Neural progenitor cell (in vitro differentiated cells): ENCODE measurements around the gene ZNF354B. TPM values are rescaled to one million over a fixed set of nuclear protein-coding genes. Genes with fewer than 3 reads are reported as not detected.
A peak's percentile ranks its signal among the peaks of the same experiment; 100 is the strongest.

Experiments used
- DNase-seq: peaks from one replicate; pipeline ENCODE4 v3.0.0-alpha.2; 2016; ENCODE audit warnings: low spot score
- H2AFZ ChIP-seq: fragments of 200-600 bp; sonication (generic); replicated peaks from 2 replicates; pipeline ENCODE4 v1.6.1; 2016; ENCODE audit warnings: antibody characterized with exemption
- H3F3A ChIP-seq: fragments of 200-600 bp; sonication (generic); 2 replicates; pipeline ENCODE4 v1.6.1; 2016; ENCODE audit warnings: antibody characterized with exemption, low read depth
- H3K27ac ChIP-seq: fragments of 200-600 bp; sonication (generic); 2 replicates; pipeline ENCODE4 v1.5.1; 2016; ENCODE audit warnings: mild to moderate bottlenecking
- H3K27me3 ChIP-seq: fragments of 200-600 bp; sonication (generic); 2 replicates; pipeline ENCODE4 v1.6.1; 2016; ENCODE audit warnings: mild to moderate bottlenecking, moderate library complexity
- H3K36me3 ChIP-seq: fragments of 200-600 bp; sonication (generic); 2 replicates; pipeline ENCODE4 v1.5.1; 2016
- H3K4me1 ChIP-seq: fragments of 200-600 bp; sonication (generic); 2 replicates; pipeline ENCODE4 v1.6.1; 2016; ENCODE audit warnings: mixed run types
- H3K4me2 ChIP-seq: fragments of 200-600 bp; sonication (generic); 2 replicates; pipeline ENCODE4 v1.6.1; 2016
- H3K4me3 ChIP-seq: fragments of 200-600 bp; sonication (generic); 2 replicates; pipeline ENCODE4 v1.5.1; 2016
- H3K79me2 ChIP-seq: fragments of 200-600 bp; sonication (generic); 2 replicates; pipeline ENCODE4 v1.6.1; 2016; ENCODE audit warnings: low read depth
- H3K9ac ChIP-seq: fragments of 200-600 bp; sonication (generic); 2 replicates; pipeline ENCODE4 v1.6.1; 2016
- H3K9me3 ChIP-seq: fragments of 200-600 bp; sonication (generic); 2 replicates; pipeline ENCODE4 v1.5.1; 2016; ENCODE audit warnings: low read depth
- H4K20me1 ChIP-seq: fragments of 200-600 bp; sonication (generic); 2 replicates; pipeline ENCODE4 v1.6.1; 2016; ENCODE audit warnings: low read depth
- H3K27ac Mint-ChIP-seq: 3 replicates; pipeline ENCODE4 v1.8.0; 2021; ENCODE audit warnings: mixed read lengths
- H3K27me3 Mint-ChIP-seq: 2 replicates; pipeline ENCODE4 v1.8.0; 2022; ENCODE audit warnings: low read depth, mild to moderate bottlenecking, inconsistent platforms, moderate library complexity, mixed read lengths; ENCODE audit not compliant: insufficient read depth
- H3K36me3 Mint-ChIP-seq: 3 replicates; pipeline ENCODE4 v1.8.0; 2021; ENCODE audit warnings: mixed read lengths
- H3K4me1 Mint-ChIP-seq: 3 replicates; pipeline ENCODE4 v1.8.0; 2021; ENCODE audit warnings: mixed read lengths
- H3K4me3 Mint-ChIP-seq: 3 replicates; pipeline ENCODE4 v1.8.0; 2021; ENCODE audit warnings: mild to moderate bottlenecking, moderate library complexity, mixed read lengths
- H3K9me3 Mint-ChIP-seq: 3 replicates; pipeline ENCODE4 v1.8.0; 2020; ENCODE audit warnings: mixed read lengths
- CTCF ChIP-seq: fragments of 200-600 bp; sonication (generic); IDR thresholded peaks from 2 replicates; pipeline ENCODE4 v1.5.1; 2017; ENCODE audit warnings: antibody characterized with exemption, mild to moderate bottlenecking
- EZH2 ChIP-seq: fragments of 200-600 bp; sonication (generic); IDR thresholded peaks from 2 replicates; pipeline ENCODE4 v1.6.1; 2017; ENCODE audit warnings: antibody characterized with exemption, mild to moderate bottlenecking, moderate library complexity
- EZH2phosphoT487 ChIP-seq: fragments of 200-600 bp; sonication (generic); IDR thresholded peaks from 2 replicates; pipeline ENCODE4 v1.6.1; 2017; ENCODE audit warnings: antibody characterized with exemption
- total RNA-seq: library from RNA; depleted of rRNA; stranded (reverse); fragments of >200 nt; gene quantifications from 2 replicates; pipeline ENCODE4 v1.2.3, GENCODE V29; 2015; ENCODE audit warnings: low replicate concordance

The ZNF354B gene
- total RNA-seq, 1 donor from 2014 or later = 31.3 TPM

GRCh38 chr5:178861627-178862026 is 1.9 kb downstream of the ZNF354B start:
- no peaks in the 10 kb centered on the region for H3K4me1 ChIP-seq
- no peak for DNase-seq
- peaks cover 14% of the 10 kb centered on the region for H3K79me2 ChIP-seq
- Mint-ChIP-seq H3K4me1 (peaks cover 11% of the 10 kb centered on the region), H3K27me3 (peaks cover 5% of the 10 kb centered on the region), H3K4me3 (peak overlapping the region; percentile 81), H3K27ac (no peak overlapping the region), H3K9me3 (peaks cover 44% of the 10 kb centered on the region), H3K36me3 (peaks cover 46% of the 10 kb centered on the region)
- no peak overlapping the region for H3K27ac ChIP-seq
- no peaks in the 10 kb centered on the region for H4K20me1 ChIP-seq
- no peak overlapping the region for H3K4me3 ChIP-seq
- no peak overlapping the region for H3K4me2 ChIP-seq
- H3F3A ChIP-seq = peaks cover 8% of the 10 kb centered on the region
- H2AFZ ChIP-seq = no peak overlapping the region
- TF ChIP-seq EZH2 = no peak
- no peak for TF ChIP-seq CTCF
- no peak for TF ChIP-seq EZH2phosphoT487
- no peak overlapping the region for H3K9ac ChIP-seq
- peaks cover 4% of the 10 kb centered on the region for H3K36me3 ChIP-seq
- no peaks in the 10 kb centered on the region for H3K9me3 ChIP-seq
- H3K27me3 ChIP-seq = no peaks in the 10 kb centered on the region

DNA sequence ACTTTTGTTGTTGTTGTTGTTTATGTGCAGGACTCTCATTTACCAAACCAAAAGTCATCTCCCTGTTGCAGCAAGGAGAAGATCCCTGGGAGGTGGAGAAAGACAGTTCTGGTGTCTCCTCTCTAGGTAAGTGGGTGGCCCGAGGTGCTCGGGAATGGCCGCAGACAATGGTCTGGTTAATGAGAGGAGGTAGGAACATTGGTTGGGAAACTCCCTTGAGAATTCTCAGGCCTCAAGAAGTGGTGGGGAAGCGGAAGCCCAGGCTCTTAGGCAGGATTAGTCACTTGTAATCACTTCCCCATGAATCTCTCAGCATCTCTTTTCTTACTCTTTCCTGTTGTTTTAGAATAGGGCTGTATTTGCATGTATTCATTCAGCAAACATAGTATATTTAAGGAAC is 7.2 kb downstream of the ZNF354B start:
- no peaks in the 10 kb centered on the region for H3K9me3 ChIP-seq
- H3K27ac ChIP-seq = no peak overlapping the region
- H2AFZ ChIP-seq = no peak overlapping the region
- Mint-ChIP-seq H3K27me3 (peaks cover 11% of the 10 kb centered on the region), H3K36me3 (peaks cover 75% of the 10 kb centered on the region), H3K9me3 (peaks cover 46% of the 10 kb centered on the region), H3K4me1 (peaks cover 3% of the 10 kb centered on the region), H3K4me3 (no peak overlapping the region), H3K27ac (no peak overlapping the region)
- no peak overlapping the region for H3K4me3 ChIP-seq
- H3K36me3 ChIP-seq = peaks cover 4% of the 10 kb centered on the region
- H3F3A ChIP-seq = no peaks in the 10 kb centered on the region
- H3K79me2 ChIP-seq = peaks cover 7% of the 10 kb centered on the region
- H3K4me2 ChIP-seq = no peak overlapping the region
- TF ChIP-seq EZH2phosphoT487 (no peak), EZH2 (no peak), CTCF (no peak)
- no peaks in the 10 kb centered on the region for H3K4me1 ChIP-seq
- no peak overlapping the region for H3K9ac ChIP-seq
- no peaks in the 10 kb centered on the region for H4K20me1 ChIP-seq
- DNase-seq = no peak
- H3K27me3 ChIP-seq = no peaks in the 10 kb centered on the region

DNA sequence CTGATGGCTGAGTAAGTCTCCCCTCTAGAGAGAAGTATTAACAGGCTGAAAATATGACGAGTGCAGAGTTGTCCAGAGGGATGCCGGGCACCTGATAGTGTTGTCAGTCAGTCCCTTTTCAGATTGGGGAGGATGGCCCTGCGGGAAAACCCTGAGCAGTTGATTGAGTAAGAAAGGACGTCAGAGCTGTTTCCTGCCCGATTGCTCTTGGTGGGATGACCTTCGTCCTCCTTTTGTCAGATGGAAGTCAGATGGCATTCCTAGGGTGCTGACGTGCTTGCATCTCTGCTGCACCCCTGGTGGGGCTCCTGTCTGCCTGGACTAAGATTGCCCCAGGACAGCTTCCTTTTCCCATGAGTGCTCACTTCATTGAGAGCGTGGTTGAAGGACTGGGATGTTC is 9.8 kb downstream of the ZNF354B start:
- TF ChIP-seq EZH2phosphoT487 (no peak), EZH2 (no peak), CTCF (no peak)
- Histone ChIP-seq H4K20me1 (no peaks in the 10 kb centered on the region), H2AFZ (no peak overlapping the region), H3K36me3 (peaks cover 21% of the 10 kb centered on the region), H3K79me2 (peaks cover 12% of the 10 kb centered on the region), H3K9ac (no peak overlapping the region), H3K9me3 (peaks cover 6% of the 10 kb centered on the region), H3K4me2 (no peak overlapping the region), H3K4me1 (no peaks in the 10 kb centered on the region), H3F3A (no peaks in the 10 kb centered on the region), H3K4me3 (no peak overlapping the region), H3K27ac (no peak overlapping the region), H3K27me3 (no peaks in the 10 kb centered on the region)
- H3K9me3 Mint-ChIP-seq = peaks cover 58% of the 10 kb centered on the region
- no peak overlapping the region for H3K27ac Mint-ChIP-seq
- H3K4me3 Mint-ChIP-seq = no peak overlapping the region
- H3K36me3 Mint-ChIP-seq = peaks cover 85% of the 10 kb centered on the region
- no peak for DNase-seq
- H3K4me1 Mint-ChIP-seq = no peaks in the 10 kb centered on the region
- H3K27me3 Mint-ChIP-seq = peaks cover 11% of the 10 kb centered on the region

GRCh38 chr5:178870411-178870810 is 10.7 kb downstream of the ZNF354B start:
- Histone ChIP-seq H3K9me3 (peaks cover 6% of the 10 kb centered on the region), H3K9ac (no peak overlapping the region), H3K79me2 (peaks cover 12% of the 10 kb centered on the region), H4K20me1 (no peaks in the 10 kb centered on the region), H3K36me3 (peaks cover 21% of the 10 kb centered on the region), H3K27ac (no peak overlapping the region), H2AFZ (no peak overlapping the region), H3K4me1 (no peaks in the 10 kb centered on the region), H3K4me3 (no peak overlapping the region), H3K4me2 (no peak overlapping the region), H3F3A (no peaks in the 10 kb centered on the region), H3K27me3 (no peaks in the 10 kb centered on the region)
- Mint-ChIP-seq H3K9me3 (peaks cover 64% of the 10 kb centered on the region), H3K27ac (no peak overlapping the region), H3K27me3 (peaks cover 11% of the 10 kb centered on the region), H3K36me3 (peaks cover 86% of the 10 kb centered on the region), H3K4me3 (no peak overlapping the region), H3K4me1 (no peaks in the 10 kb centered on the region)
- no peak for TF ChIP-seq CTCF
- no peak for TF ChIP-seq EZH2
- TF ChIP-seq EZH2phosphoT487 = no peak
- DNase-seq = no peak
